ENCODE data around the gene RPGRIP1.

DNA sequence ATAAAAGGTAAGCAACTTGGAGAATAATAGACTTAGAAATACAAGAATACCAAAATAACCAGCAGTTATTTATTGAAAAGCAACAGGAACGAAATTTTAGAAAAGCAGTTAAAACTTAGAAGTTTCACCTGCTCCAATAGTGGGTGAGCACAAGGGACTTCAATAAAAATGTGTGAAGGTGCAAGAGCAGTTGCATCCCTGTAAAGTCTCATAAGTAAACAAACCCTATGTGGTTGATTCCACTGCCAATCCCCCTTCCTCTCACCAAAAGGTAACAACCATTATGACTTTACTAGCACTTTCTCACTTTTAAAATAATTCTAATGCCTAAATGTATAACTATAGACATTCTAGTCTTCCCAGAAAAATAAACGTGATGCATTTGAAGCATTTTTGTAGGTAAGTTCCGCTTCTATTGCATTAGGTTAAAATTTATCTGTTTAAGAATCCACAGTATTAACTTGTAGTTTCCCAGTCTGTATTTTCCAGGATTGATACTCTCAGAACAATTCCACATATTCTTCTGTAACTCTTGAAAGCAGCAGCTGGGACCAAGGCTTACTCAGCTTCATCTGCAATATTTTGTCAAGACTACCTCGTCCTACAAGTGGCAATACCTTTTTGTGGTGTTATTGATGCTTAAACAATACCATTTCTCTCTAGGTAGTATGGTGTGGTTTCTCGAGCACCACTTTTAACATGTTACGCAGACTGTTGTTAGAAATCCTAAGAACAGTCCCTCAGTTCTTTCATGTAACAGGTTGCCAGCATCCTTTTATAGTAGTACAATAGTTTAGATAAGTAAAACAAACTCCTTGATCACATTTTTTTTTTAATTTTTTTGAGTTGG lies 42.7 kb upstream of the RPGRIP1 start:
- TF ChIP-seq, protein P1, sequence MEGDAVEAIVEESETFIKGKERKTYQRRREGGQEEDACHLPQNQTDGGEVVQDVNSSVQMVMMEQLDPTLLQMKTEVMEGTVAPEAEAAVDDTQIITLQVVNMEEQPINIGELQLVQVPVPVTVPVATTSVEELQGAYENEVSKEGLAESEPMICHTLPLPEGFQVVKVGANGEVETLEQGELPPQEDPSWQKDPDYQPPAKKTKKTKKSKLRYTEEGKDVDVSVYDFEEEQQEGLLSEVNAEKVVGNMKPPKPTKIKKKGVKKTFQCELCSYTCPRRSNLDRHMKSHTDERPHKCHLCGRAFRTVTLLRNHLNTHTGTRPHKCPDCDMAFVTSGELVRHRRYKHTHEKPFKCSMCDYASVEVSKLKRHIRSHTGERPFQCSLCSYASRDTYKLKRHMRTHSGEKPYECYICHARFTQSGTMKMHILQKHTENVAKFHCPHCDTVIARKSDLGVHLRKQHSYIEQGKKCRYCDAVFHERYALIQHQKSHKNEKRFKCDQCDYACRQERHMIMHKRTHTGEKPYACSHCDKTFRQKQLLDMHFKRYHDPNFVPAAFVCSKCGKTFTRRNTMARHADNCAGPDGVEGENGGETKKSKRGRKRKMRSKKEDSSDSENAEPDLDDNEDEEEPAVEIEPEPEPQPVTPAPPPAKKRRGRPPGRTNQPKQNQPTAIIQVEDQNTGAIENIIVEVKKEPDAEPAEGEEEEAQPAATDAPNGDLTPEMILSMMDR (IDR thresholded peaks at IDR 0.05) = no peak
- no peak for TF ChIP-seq POLR2A (IDR thresholded peaks at IDR 0.05)

Measured in breast epithelium (tissue), 3 donors.